CD14-positive monocyte (primary cell): Measurements from ENCODE around the gene RTP3. TPM values are rescaled to one million over a fixed set of nuclear protein-coding genes. Genes with fewer than 3 reads are reported as not detected.

Experiments used
- DNase-seq, 3 donors: peaks; one replicate each; pipeline ENCODE4 v3.0.0-alpha.2; 2011 to 2022
- H2AFZ ChIP-seq: 2 replicates; pipeline ENCODE4 v1.6.0; 2012; ENCODE audit warnings: mild to moderate bottlenecking, low read depth, low read length, inconsistent platforms; ENCODE audit not compliant: insufficient read depth, poor library complexity, severe bottlenecking
- H3K27ac ChIP-seq, 2 donors: 1 replicate in 1 of 2; 2 replicates in 1 of 2; pipeline ENCODE4 v1.5.1; 2012 to 2013; ENCODE audit warnings: low read length in 2 of 2, control low read depth in 1 of 2, inconsistent platforms in 1 of 2, low read depth in 1 of 2, mild to moderate bottlenecking in 1 of 2
- H3K27me3 ChIP-seq, 2 donors: one replicate each; pipeline versions ENCODE4 v1.6.0 to v1.6.1; 2011 to 2013; ENCODE audit warnings: low read length in 2 of 2; ENCODE audit not compliant: control insufficient read depth in 2 of 2, insufficient read depth in 2 of 2
- H3K36me3 ChIP-seq, 2 donors: replicated peaks in 1 of 2; 1 replicate in 1 of 2; 2 replicates in 1 of 2; pipeline versions ENCODE4 v1.5.1 to v1.6.1; 2012 to 2013; ENCODE audit warnings: low read length in 2 of 2, control low read depth in 1 of 2, inconsistent platforms in 1 of 2, mild to moderate bottlenecking in 1 of 2; ENCODE audit not compliant: insufficient read depth in 2 of 2, control insufficient read depth in 1 of 2
- H3K4me1 ChIP-seq, 2 donors: 1 replicate in 1 of 2; 2 replicates in 1 of 2; pipeline versions ENCODE4 v1.5.1 to v1.6.1; 2012 to 2013; ENCODE audit warnings: low read length in 2 of 2, control low read depth in 1 of 2, inconsistent platforms in 1 of 2, mild to moderate bottlenecking in 1 of 2, moderate library complexity in 1 of 2; ENCODE audit not compliant: insufficient read depth in 2 of 2, control insufficient read depth in 1 of 2
- H3K4me2 ChIP-seq: replicated peaks from 2 replicates; pipeline ENCODE3; 2012; ENCODE audit warnings: low read length, moderate library complexity, mild to moderate bottlenecking; ENCODE audit not compliant: poor library complexity, severe bottlenecking; ENCODE audit errors: extremely low read depth
- H3K4me3 ChIP-seq, 3 experiments: fragments of 200-600 bp in 1 of 3; sonication (generic) in 1 of 3; replicated peaks in 1 of 3; 1 replicate in 2 of 3; 2 replicates in 1 of 3; pipeline ENCODE4 v1.5.1; 2011 to 2013; ENCODE audit warnings: low read length in 3 of 3, mild to moderate bottlenecking in 3 of 3, control low read depth in 2 of 3, low read depth in 2 of 3, inconsistent platforms in 1 of 3, moderate library complexity in 1 of 3
- H3K79me2 ChIP-seq: 2 replicates; pipeline ENCODE4 v1.6.0; 2012; ENCODE audit warnings: mild to moderate bottlenecking, control low read depth, inconsistent platforms, low read length, moderate library complexity; ENCODE audit not compliant: insufficient read depth
- H3K9ac ChIP-seq: 2 replicates; pipeline ENCODE4 v1.6.0; 2017; ENCODE audit warnings: low read length, mild to moderate bottlenecking; ENCODE audit not compliant: insufficient read depth, poor library complexity, severe bottlenecking
- H3K9me3 ChIP-seq, 2 donors: replicated peaks in 1 of 2; 1 replicate in 1 of 2; 2 replicates in 1 of 2; pipeline versions ENCODE4 v1.5.1 to v1.6.1; 2012 to 2013; ENCODE audit warnings: low read length in 2 of 2, control low read depth in 1 of 2; ENCODE audit not compliant: control insufficient read depth in 1 of 2, insufficient read depth in 1 of 2
- H4K20me1 ChIP-seq: 2 replicates; pipeline ENCODE4 v1.6.0; 2012; ENCODE audit warnings: mild to moderate bottlenecking, low read length, control low read depth, moderate library complexity; ENCODE audit not compliant: insufficient read depth
- H3K27ac Mint-ChIP-seq, 7 donors: one replicate each; pipeline ENCODE4 v1.8.0; 2020; ENCODE audit warnings: mild to moderate bottlenecking in 7 of 7, mixed read lengths in 7 of 7, moderate library complexity in 6 of 7, inconsistent platforms in 2 of 7
- H3K27me3 Mint-ChIP-seq, 3 donors: one replicate each; pipeline ENCODE4 v1.8.0; 2021 to 2022; ENCODE audit warnings: low read depth in 3 of 3, mild to moderate bottlenecking in 3 of 3, mixed read lengths in 3 of 3, moderate library complexity in 3 of 3, inconsistent platforms in 1 of 3
- H3K36me3 Mint-ChIP-seq, 2 donors: one replicate each; pipeline ENCODE4 v1.8.0; 2020; ENCODE audit warnings: mixed read lengths in 2 of 2, inconsistent platforms in 1 of 2, mild to moderate bottlenecking in 1 of 2
- H3K4me1 Mint-ChIP-seq: one replicate; pipeline ENCODE4 v1.8.0; 2020; ENCODE audit warnings: mild to moderate bottlenecking, mixed read lengths
- H3K4me3 Mint-ChIP-seq, 2 donors: one replicate each; pipeline ENCODE4 v1.8.0; 2020; ENCODE audit warnings: mild to moderate bottlenecking in 2 of 2, mixed read lengths in 2 of 2, moderate library complexity in 1 of 2
- H3K9me3 Mint-ChIP-seq, 7 donors: one replicate each; pipeline ENCODE4 v1.8.0; 2020 to 2022; ENCODE audit warnings: mixed read lengths in 7 of 7, mild to moderate bottlenecking in 6 of 7, moderate library complexity in 6 of 7, inconsistent platforms in 2 of 7
- WGBS: methylation state at CpG from one replicate; pipeline ENCODE4 v1.1.5; 2013; ENCODE audit warnings: missing lambda C conversion rate; ENCODE audit not compliant: insufficient coverage; 5-methylcytosine and 5-hydroxymethylcytosine counted together
- intact Hi-C, 2 donors: fragments of 100-400 bp; cut with micrococcal nuclease; formaldehyde crosslinking; loops; one replicate each; pipeline versions ENCODE4 v1.15.0 to v1.15.1; 2023
- polyA plus RNA-seq, 3 donors: library from polyadenylated mRNA; depleted of rRNA in 1 of 3; unstranded in 2 of 3; stranded (reverse) in 1 of 3; fragments of 300-500 nt in 2 of 3; fragments of >200 nt in 1 of 3; fragmentation: Illumina TruSeq in 2 of 3; gene quantifications; 1 replicate in 2 of 3; 2 replicates in 1 of 3; pipeline ENCODE4 v1.2.3, GENCODE V29; 2012 to 2021
- TF ChIP-seq, protein P1 (sequence below): fragments of 200-600 bp; IDR thresholded peaks from one replicate; pipeline ENCODE4 v1.8.0; 2022; ENCODE audit warnings: antibody characterized with exemption, mild to moderate bottlenecking

RTP3 gene
- polyA plus RNA-seq, 3 donors: not detected

GRCh38 chr3:46498916-46499519, 1.2 kb downstream of the RTP3 start:
- H2AFZ ChIP-seq: no peak overlapping the region
- H3K27me3 ChIP-seq: no peaks in the 10 kb centered on the region
- no peaks in the 10 kb centered on the region for H3K9me3 ChIP-seq
- H3K36me3 Mint-ChIP-seq: no peaks in the 10 kb centered on the region
- no peak overlapping the region for H3K27ac Mint-ChIP-seq
- H3K4me1 ChIP-seq: no peaks in the 10 kb centered on the region
- no peak overlapping the region for H3K27ac ChIP-seq
- TF ChIP-seq, protein P1, sequence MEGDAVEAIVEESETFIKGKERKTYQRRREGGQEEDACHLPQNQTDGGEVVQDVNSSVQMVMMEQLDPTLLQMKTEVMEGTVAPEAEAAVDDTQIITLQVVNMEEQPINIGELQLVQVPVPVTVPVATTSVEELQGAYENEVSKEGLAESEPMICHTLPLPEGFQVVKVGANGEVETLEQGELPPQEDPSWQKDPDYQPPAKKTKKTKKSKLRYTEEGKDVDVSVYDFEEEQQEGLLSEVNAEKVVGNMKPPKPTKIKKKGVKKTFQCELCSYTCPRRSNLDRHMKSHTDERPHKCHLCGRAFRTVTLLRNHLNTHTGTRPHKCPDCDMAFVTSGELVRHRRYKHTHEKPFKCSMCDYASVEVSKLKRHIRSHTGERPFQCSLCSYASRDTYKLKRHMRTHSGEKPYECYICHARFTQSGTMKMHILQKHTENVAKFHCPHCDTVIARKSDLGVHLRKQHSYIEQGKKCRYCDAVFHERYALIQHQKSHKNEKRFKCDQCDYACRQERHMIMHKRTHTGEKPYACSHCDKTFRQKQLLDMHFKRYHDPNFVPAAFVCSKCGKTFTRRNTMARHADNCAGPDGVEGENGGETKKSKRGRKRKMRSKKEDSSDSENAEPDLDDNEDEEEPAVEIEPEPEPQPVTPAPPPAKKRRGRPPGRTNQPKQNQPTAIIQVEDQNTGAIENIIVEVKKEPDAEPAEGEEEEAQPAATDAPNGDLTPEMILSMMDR: no peak
- intact Hi-C loops: loop anchor here in 1 of 2 donors (10.0 kb wide), 1 partner anchor 56 kb away; no protein-coding TSS in a partner anchor
- no peak overlapping the region for H3K4me3 Mint-ChIP-seq
- H3K9me3 Mint-ChIP-seq: peaks cover 0 to 5% (median 2%) of the 10 kb centered on the region in 7 donors
- no peaks in the 10 kb centered on the region for H3K36me3 ChIP-seq
- no peaks in the 10 kb centered on the region for H4K20me1 ChIP-seq
- H3K4me1 Mint-ChIP-seq: peaks cover 16% of the 10 kb centered on the region
- no peak for DNase-seq
- H3K4me3 ChIP-seq: no peak overlapping the region
- WGBS: 94% methylated on average over 2 of the region's 6 CpGs
- no peak overlapping the region for H3K9ac ChIP-seq
- H3K79me2 ChIP-seq: no peaks in the 10 kb centered on the region
- H3K4me2 ChIP-seq: no peak overlapping the region
- H3K27me3 Mint-ChIP-seq: peaks cover 2 to 4% (median 2%) of the 10 kb centered on the region in 3 donors

GRCh38 chr3:46500656-46501635, 3.2 kb downstream of the RTP3 start:
- Histone ChIP-seq H3K9ac (no peak overlapping the region), H3K79me2 (no peaks in the 10 kb centered on the region), H2AFZ (no peak overlapping the region), H4K20me1 (no peaks in the 10 kb centered on the region), H3K27ac (no peak overlapping the region), H3K4me2 (no peak overlapping the region), H3K4me1 (no peaks in the 10 kb centered on the region), H3K4me3 (no peak overlapping the region), H3K9me3 (no peaks in the 10 kb centered on the region), H3K27me3 (no peaks in the 10 kb centered on the region), H3K36me3 (no peaks in the 10 kb centered on the region)
- WGBS: 27% methylated on average over 2 of the region's 5 CpGs
- Mint-ChIP-seq H3K27me3 (peaks cover 2 to 8% (median 4%) of the 10 kb centered on the region in 3 donors), H3K4me3 (no peak overlapping the region), H3K9me3 (peaks cover 0 to under 1% (median 0%) of the 10 kb centered on the region in 7 donors), H3K27ac (peak overlapping the region in 1 of 7 donors; percentile 66), H3K36me3 (no peaks in the 10 kb centered on the region), H3K4me1 (peaks cover 16% of the 10 kb centered on the region)
- peak in 1 of 3 donors; percentile 9 for DNase-seq
- TF ChIP-seq, protein P1: no peak
- intact Hi-C loops: no loop called here
